Nephron progenitor cell (in vitro differentiated cells): ENCODE data around the gene HAPLN2.
"Not testable (repeated sequence)": the region's sequence is repeated elsewhere in the genome, so short reads cannot be mapped to it uniquely, and the experiment has no call there.

ENCODE experiments used
- DNase-seq: peaks from one replicate; pipeline ENCODE4 v3.0.0; 2021
- H3K27ac Mint-ChIP-seq: 2 replicates; pipeline ENCODE4 v1.8.0; 2021; ENCODE audit warnings: mild to moderate bottlenecking, moderate library complexity, mixed read lengths
- H3K27me3 Mint-ChIP-seq: 2 replicates; pipeline ENCODE4 v1.8.0; 2021; ENCODE audit warnings: mild to moderate bottlenecking, low read depth, mixed read lengths; ENCODE audit not compliant: poor library complexity
- H3K36me3 Mint-ChIP-seq: 2 replicates; pipeline ENCODE4 v1.8.0; 2021; ENCODE audit warnings: low read depth, mixed read lengths
- H3K4me1 Mint-ChIP-seq: 2 replicates; pipeline ENCODE4 v1.8.0; 2021; ENCODE audit warnings: mixed read lengths
- H3K4me3 Mint-ChIP-seq: 2 replicates; pipeline ENCODE4 v1.8.0; 2021; ENCODE audit warnings: mild to moderate bottlenecking, moderate library complexity, mixed read lengths
- H3K9me3 Mint-ChIP-seq: 2 replicates; pipeline ENCODE4 v1.8.0; 2021; ENCODE audit warnings: mild to moderate bottlenecking, moderate library complexity, mixed read lengths
- CTCF ChIP-seq: fragments of 200-600 bp; sonication (generic); IDR thresholded peaks from 2 replicates; pipeline ENCODE4 v1.5.0; 2021; ENCODE audit warnings: antibody characterized with exemption

Gene HAPLN2

GRCh38 chr1:156599811-156600210 is 19.4 kb upstream of the HAPLN2 start:
- H3K4me3 Mint-ChIP-seq = peak overlapping the region; percentile 9
- H3K27ac Mint-ChIP-seq = no peak overlapping the region
- no peak for DNase-seq
- no peak for TF ChIP-seq CTCF
- peaks cover 31% of the 10 kb centered on the region for H3K4me1 Mint-ChIP-seq
- no peaks in the 10 kb centered on the region for H3K9me3 Mint-ChIP-seq
- peaks cover under 1% of the 10 kb centered on the region for H3K27me3 Mint-ChIP-seq
- peaks cover 32% of the 10 kb centered on the region for H3K36me3 Mint-ChIP-seq

- H3K4me1 Mint-ChIP-seq = peaks cover 31% of the 10 kb centered on the region
- H3K27me3 Mint-ChIP-seq = peaks cover 5% of the 10 kb centered on the region
- H3K9me3 Mint-ChIP-seq = no peaks in the 10 kb centered on the region
- DNase-seq = no peak
- no peak for TF ChIP-seq CTCF
- H3K36me3 Mint-ChIP-seq = peaks cover 23% of the 10 kb centered on the region
- peak overlapping the region; percentile 98 for H3K4me3 Mint-ChIP-seq
- H3K27ac Mint-ChIP-seq = peak overlapping the region; percentile 96
Measured at GRCh38 chr1:156600733-156601121, 18.5 kb upstream of the HAPLN2 start.

GRCh38 chr1:156601122-156601830 is 17.9 kb upstream of the HAPLN2 start, which contains the start of gene GPATCH4:
Gene GPATCH4, minus strand, starts transcription at chr1:156601479.
- Mint-ChIP-seq H3K4me3 (peak within 1 kb of the TSS; percentile 98), H3K36me3 (peaks cover 18% of the 10 kb centered on the region), H3K27me3 (peaks cover 5% of the 10 kb centered on the region), H3K9me3 (no peaks in the 10 kb centered on the region), H3K4me1 (peaks cover 31% of the 10 kb centered on the region), H3K27ac (peak within 1 kb of the TSS; percentile 96)
- no peak for TF ChIP-seq CTCF
- peak; percentile 74 for DNase-seq

GRCh38 chr1:156601892-156602291 is 17.3 kb upstream of the HAPLN2 start:
- Mint-ChIP-seq H3K27me3 (peaks cover 5% of the 10 kb centered on the region), H3K4me1 (peaks cover 31% of the 10 kb centered on the region), H3K9me3 (no peaks in the 10 kb centered on the region), H3K27ac (peak overlapping the region; percentile 96), H3K4me3 (peak overlapping the region; percentile 98), H3K36me3 (peaks cover 13% of the 10 kb centered on the region)
- DNase-seq = no peak
- no peak for TF ChIP-seq CTCF

GRCh38 chr1:156602557-156602993 is 16.6 kb upstream of the HAPLN2 start:
- Mint-ChIP-seq H3K4me1 (peaks cover 31% of the 10 kb centered on the region), H3K27ac (no peak overlapping the region), H3K9me3 (no peaks in the 10 kb centered on the region), H3K36me3 (peaks cover 9% of the 10 kb centered on the region), H3K27me3 (peaks cover 5% of the 10 kb centered on the region), H3K4me3 (peak overlapping the region; percentile 58)
- no peak for TF ChIP-seq CTCF
- no peak for DNase-seq

- not testable (repeated sequence) for H3K4me3 Mint-ChIP-seq, H3K36me3 Mint-ChIP-seq
- H3K4me1 Mint-ChIP-seq = peaks cover 17% of the 10 kb centered on the region
Measured at GRCh38 chr1:156607344-156607743, 11.9 kb upstream of the HAPLN2 start.

More at GRCh38 chr1:156607344-156607743, 11.9 kb upstream of the HAPLN2 start:
- H3K27ac Mint-ChIP-seq, DNase-seq, H3K9me3 Mint-ChIP-seq: not testable (repeated sequence)
- H3K27me3 Mint-ChIP-seq = peaks cover 11% of the 10 kb centered on the region
